Fibroblast of skin of right quadriceps (primary cell): ENCODE measurements around the gene VIM.

Experiments
- DNase-seq: peaks from one replicate; pipeline ENCODE4 v3.0.0-alpha.2; 2013

Gene VIM

GRCh38 chr10:17210361-17210760, 17.7 kb upstream of the VIM start:
- DNase-seq = peak; percentile 69

GRCh38 chr10:17212802-17213221, 15.2 kb upstream of the VIM start:
- no peak for DNase-seq

- peak; percentile 77 for DNase-seq
Measured at GRCh38 chr10:17213646-17214349, 14.2 kb upstream of the VIM start.

- DNase-seq = peak; percentile 92
Measured at GRCh38 chr10:17214526-17214925, 13.5 kb upstream of the VIM start.

GRCh38 chr10:17214971-17215781, 12.9 kb upstream of the VIM start:
- DNase-seq = peak; percentile 100

- no peak for DNase-seq
Measured at GRCh38 chr10:17215782-17216122, 12.3 kb upstream of the VIM start.

- peak; percentile 99 for DNase-seq
Measured at GRCh38 chr10:17216217-17216900, 11.7 kb upstream of the VIM start.

GRCh38 chr10:17216901-17217395, 11.1 kb upstream of the VIM start:
- DNase-seq = no peak

- peak; percentile 98 for DNase-seq
Measured at GRCh38 chr10:17217631-17218232, 10.3 kb upstream of the VIM start.

GRCh38 chr10:17219024-17219423, 9.0 kb upstream of the VIM start:
- DNase-seq = peak; percentile 87

GRCh38 chr10:17220652-17221100, 7.4 kb upstream of the VIM start:
- peak; percentile 69 for DNase-seq

GRCh38 chr10:17222329-17222728, 5.7 kb upstream of the VIM start:
- no peak for DNase-seq

GRCh38 chr10:17225808-17226207, 2.2 kb upstream of the VIM start:
- no peak for DNase-seq

- DNase-seq = no peak
Measured at GRCh38 chr10:17226891-17227303, 1.1 kb upstream of the VIM start.

GRCh38 chr10:17227367-17228090, 512 bp upstream of the VIM start:
- peak; percentile 80 for DNase-seq

- peak; percentile 97 for DNase-seq
Measured at GRCh38 chr10:17229016-17229716, 1.1 kb downstream of the VIM start.

- no peak for DNase-seq
Measured at GRCh38 chr10:17229717-17229966, 1.6 kb downstream of the VIM start.

- DNase-seq = peak; percentile 76
Measured at GRCh38 chr10:17229967-17230682, 2.1 kb downstream of the VIM start.

- no peak for DNase-seq
Measured at GRCh38 chr10:17231788-17232187, 3.7 kb downstream of the VIM start.

- no peak for DNase-seq
Measured at GRCh38 chr10:17232276-17232960, 4.4 kb downstream of the VIM start.
